H4 (cell line): Measurements from ENCODE around the gene MYO9B. TPM values are rescaled to one million over a fixed set of nuclear protein-coding genes. Genes with fewer than 3 reads are reported as not detected.

ENCODE experiments used
- DNase-seq: peaks from one replicate; pipeline ENCODE4 v3.0.0-alpha.2; 2015; ENCODE audit warnings: low spot score
- total RNA-seq: library from RNA; depleted of rRNA; stranded (reverse); fragments of >200 nt; shearing (Covaris generic); gene quantifications from 2 replicates; pipeline ENCODE4 v1.2.3, GENCODE V29; 2014

MYO9B gene
- total RNA-seq, 1 experiment from 2014 or later = 21.0 TPM

- DNase-seq = no peak
These were observed 137.8 kb downstream of the MYO9B start for GRCh38 chr19:17213334-17213733.

DNA sequence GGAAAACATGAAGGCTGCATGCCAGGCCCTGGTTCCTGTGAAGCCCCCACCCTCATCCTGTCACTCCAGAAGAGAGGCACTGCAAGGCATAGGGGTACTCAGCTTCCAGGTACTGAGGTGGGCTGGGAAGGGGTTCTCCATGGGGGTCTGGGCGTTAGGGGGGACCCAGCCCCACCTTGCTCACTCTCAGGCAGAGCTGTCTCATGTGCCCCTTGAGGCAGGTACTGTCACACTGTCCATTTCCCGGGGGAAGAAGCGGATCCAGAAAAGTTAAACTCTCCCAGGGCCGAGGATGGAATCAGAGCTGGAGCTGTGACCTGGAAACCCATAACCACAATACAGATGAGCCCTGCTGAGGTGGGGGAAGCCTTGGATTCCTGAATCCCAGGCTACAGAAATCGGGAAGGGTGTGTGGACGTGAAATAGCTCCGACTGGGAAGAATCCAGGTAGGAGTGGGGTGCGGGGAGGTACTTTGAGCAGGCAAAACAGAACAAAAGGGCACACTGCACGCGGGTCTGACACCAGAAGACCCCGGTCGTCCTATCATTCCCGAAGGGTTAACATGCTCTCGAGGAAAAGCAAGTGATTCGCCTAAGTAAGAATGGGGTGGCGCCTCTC, 139.0 kb downstream of the MYO9B start:
- no peak for DNase-seq

GRCh38 chr19:17215127-17215971, 139.8 kb downstream of the MYO9B start, which contains the start of gene USE1:
TSS of gene USE1 (plus strand) at chr19:17215357. CDS start at chr19:17215406, 49 bp downstream.
- DNase-seq = peak; percentile 93

GRCh38 chr19:17216058-17216670, 140.6 kb downstream of the MYO9B start:
- DNase-seq = no peak

DNA sequence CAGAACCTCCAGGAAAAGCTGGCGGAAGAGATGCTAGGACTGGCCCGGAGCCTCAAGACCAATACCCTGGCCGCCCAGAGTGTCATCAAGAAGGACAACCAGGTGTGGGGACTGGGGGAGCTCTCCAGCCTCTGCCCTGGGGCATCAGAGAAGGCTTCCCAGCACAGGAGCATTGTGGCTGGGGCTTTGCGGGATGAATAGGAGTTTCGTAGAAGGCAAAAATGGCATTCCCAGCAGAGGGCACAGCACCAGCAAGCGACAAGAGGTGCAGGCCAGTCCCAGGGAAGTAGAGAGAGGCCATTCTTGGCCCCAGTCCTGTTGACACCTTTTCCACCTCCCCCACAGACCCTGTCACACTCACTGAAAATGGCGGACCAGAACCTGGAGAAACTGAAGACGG, 143.7 kb downstream of the MYO9B start:
- DNase-seq = no peak

DNA sequence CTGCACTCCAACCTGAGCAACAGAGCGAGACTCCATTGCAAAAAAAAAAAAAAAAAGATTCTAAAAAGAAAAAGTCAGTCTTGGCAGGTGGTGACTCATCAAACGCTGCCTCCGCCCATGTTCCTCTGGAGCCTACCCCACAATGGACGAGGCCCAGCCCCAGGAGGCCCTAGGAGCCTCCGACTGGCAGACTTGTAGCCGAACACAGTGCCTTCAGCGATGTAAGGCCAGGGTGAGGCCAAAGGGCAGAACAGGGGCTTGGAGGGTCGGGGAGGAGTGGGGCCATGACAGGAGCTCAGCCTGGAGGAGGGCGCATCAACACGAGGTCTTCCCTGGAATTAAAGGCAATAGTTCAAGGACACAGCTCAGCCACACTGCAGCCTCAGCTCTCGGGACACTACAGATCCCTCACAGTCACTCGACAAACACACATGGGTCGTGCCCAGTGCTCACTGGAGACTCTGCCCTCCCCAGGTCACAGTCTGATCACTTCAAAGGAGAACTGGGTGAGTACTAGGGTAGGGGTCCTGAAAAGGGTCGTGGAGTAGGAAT, 144.7 kb downstream of the MYO9B start:
- DNase-seq = peak; percentile 83

DNA sequence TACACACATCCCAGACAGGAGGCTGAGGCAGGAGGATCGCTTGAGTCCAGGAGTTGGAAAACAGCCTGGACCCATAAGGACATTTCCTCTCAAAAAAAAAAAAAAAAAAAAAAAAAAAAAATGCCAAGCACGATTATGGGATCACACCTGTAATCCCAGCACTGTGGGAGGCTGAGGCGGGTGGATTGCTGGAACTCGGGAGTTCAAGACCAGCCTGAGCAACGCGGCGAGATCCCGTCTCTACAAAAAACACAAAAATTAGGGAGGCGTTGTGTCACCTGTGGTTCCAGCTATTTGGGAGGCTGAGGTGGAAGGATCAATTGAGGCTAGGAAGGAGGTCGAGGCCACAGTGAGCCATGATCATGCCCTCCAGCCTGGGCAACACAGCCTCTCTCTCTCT, 149.5 kb downstream of the MYO9B start:
- DNase-seq = no peak

DNA sequence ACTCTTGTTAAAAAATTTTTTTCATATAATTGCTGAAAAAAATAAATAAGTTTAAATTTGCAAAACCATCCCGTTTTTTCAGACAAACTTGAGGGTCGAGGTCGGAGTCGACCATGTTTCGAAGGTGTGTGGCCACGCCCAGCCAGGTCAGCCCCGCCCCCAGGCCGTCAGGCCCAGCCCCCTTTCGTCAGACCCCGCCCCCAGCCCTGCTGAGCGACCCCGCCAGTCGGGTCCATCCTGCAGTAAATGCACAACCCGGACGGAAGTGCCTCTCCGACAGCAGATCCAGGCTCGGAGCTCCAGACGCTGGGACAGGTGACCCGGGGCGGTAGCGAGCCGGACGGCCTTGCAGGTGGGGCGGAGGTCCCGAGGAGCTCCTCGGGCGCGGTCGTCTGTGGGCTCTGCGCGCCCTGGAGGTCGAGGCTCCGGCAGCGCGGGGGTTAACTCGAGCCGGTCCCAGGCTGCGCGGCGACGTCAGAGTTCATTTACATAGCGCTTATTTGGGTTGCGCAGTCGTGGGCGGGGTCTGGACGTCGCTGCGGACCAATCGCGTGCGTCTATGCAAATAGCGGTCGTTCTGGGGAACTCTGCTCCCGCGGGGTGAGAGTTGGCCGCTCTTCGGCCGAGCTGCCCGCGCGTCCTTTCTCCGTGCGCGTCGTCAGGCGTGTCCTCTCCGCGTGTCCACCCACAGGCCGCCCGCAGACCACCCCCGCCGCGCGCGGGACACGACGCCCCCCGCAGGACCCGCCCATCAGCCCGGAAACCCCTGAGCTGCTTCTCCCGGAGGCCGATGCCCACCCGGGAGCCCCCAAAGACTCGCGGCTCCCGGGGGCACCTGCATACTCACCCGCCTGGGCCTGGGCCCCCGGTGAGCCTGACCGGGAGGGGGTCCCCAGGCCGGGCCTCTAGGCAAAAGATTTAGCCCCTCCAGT, 150.7 kb downstream of the MYO9B start, which contains the start of gene OCEL1:
OCEL1 (plus strand) TSS at position 225 of the 932 bp plus-strand sequence; CDS start at position 247, 22 bp downstream.
- peak; percentile 99 for DNase-seq

- DNase-seq = no peak
These were observed 152.3 kb downstream of the MYO9B start for GRCh38 chr19:17227798-17228367.

- DNase-seq = no peak
These were observed 154.3 kb downstream of the MYO9B start for GRCh38 chr19:17229890-17230289.

DNA sequence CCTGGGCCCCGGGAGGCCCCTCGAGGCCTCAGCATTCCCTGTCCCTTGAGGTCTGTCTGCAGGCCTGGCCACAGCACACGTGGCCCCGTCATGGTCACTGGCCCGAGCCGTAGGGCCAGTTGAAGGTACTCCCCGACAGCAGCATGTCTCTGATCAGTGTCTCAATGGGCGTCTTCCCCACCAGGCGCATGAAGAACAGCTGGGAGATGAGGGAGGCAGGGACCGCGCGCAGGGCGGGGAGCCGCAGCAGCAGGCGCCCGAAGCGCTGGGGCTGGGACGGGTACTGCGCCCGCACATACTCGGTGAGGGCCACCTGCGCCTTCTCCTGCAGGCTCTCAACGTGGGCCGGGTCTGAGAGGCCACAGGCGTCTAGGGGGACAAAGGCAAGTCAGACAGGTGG, 156.7 kb downstream of the MYO9B start:
- DNase-seq = no peak

- no peak for DNase-seq
These were observed 159.3 kb downstream of the MYO9B start for GRCh38 chr19:17234911-17235299.

DNA sequence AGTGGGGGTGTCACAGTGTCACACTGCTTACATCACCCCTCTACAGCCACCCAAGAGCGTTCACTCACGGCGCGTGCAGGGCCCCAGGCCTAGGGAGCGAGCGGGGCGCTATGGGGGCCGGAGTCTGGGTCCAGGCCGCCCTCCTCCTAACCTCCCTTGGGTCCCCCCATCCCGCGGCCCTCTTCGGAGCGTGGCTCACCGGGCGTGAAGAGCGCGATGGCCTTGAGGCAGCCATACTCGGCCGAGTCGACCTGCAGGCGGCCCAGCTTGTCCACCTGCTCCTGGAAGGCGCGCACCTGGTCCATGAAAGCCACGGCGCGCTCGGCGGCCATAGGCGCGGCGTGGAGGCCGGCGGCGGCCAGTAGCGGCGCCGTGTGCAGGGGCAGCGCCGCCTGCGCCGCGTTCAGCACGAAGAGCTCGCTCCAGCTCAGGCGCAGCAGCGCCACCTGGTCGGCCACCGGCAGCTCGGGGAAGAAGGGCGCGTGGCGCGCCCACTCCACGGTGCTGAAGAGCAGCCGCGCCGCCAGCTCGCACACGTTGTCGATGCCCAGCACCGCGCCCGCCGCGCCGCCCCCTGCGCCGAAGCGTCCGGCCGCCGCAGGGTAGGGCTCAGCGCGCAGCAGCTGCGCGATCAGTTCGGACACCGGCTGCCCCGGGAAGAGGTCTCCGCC, 159.9 kb downstream of the MYO9B start:
- peak; percentile 61 for DNase-seq

- DNase-seq = peak; percentile 62
These were observed 160.6 kb downstream of the MYO9B start for GRCh38 chr19:17235971-17236777.

DNA sequence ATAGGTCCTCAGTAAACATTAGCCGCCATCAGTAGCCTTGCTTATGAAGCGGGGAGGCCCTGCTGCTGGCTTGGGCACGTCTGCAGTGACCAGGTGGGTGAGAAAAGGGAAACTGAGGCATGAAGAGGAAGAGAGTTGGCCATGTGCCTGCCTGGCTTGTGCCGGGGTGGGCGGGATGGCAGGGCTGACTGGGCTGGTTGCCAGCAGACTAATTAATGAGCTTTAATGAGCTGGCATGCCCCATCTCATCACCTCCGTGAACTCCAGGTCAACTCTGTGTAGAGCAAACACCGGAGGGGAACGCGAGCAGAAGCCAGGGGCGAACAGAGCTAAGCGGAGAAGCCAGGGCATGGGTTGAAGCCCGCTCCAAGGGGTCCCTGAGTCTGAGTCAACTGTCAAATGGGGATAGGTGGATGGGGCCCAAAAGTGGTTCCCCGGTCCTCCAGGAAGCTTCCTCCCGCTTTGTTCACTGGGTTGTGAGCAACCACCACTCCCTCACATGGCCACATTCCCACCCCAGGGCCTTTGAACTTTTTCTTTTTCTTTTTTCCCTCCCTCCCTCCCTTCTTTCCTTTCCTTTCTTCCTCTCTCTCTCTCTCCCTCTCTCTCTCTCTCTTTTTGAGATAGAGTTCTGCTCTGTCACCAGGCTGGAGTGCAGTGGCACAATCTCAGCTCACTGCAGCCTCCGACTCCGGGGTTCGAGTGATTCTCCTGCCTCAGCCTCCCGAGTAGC, 161.4 kb downstream of the MYO9B start:
- no peak for DNase-seq

DNA sequence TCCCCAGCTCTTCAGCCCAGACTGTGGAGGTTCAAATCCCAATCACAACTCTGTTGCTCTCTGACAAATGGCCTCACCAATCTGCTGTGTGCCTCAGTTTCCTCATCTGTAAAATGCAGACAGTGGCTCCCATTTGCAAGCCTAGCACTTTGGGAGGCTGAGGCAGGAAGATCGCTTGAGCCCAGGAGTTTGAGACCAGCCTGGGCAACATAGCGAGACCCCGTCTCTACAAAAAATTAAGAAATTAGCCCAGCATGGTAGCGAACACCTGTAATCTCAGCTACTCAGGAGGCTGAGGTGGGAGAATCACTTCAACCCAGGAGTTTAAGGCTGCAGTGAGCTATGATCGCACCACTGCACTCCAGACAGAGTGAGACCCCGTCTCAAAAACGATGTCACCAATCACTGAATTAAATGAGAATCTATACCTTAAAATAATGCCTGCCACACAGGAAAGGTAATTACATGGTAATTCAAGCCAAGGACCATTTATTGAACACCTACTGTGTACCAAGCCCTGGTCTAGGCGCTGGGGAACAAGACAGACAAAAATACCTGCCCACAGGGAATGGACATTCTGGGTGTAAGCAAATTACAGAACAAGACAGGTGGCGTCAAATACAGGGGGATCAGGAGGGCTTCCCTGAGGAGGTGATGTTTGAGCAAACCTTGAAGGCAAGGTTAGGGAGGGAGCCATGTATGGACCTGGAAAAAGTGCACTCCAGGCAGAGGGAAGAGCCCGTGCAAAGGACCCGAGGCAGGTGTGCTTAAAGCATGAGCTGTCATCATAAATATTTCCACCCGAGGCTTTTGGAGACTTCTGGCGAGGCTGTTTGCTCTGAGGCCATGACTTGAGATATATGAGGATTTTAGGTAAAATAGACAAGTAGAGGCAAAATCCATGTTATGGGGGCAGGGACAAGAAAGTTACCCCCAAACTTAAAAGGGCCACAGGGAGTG, 162.4 kb downstream of the MYO9B start:
- DNase-seq = no peak

GRCh38 chr19:17240062-17240752, 164.6 kb downstream of the MYO9B start:
- DNase-seq = no peak
